Rectal smooth muscle tissue (tissue), 1 donor: Measurements from ENCODE around the gene SH3RF2.
"Not testable (repeated sequence)": the region's sequence is repeated elsewhere in the genome, so short reads cannot be mapped to it uniquely, and the experiment has no call there.

ENCODE experiments used
- H3K27ac ChIP-seq: one replicate; pipeline ENCODE4 v1.7.0; 2013; ENCODE audit warnings: low read depth, low read length, inconsistent platforms
- H3K27me3 ChIP-seq: one replicate; pipeline ENCODE4 v1.7.0; 2013; ENCODE audit warnings: low read length; ENCODE audit not compliant: control insufficient read depth, insufficient read depth
- H3K36me3 ChIP-seq: one replicate; pipeline ENCODE4 v1.7.0; 2013; ENCODE audit warnings: low read length; ENCODE audit not compliant: control insufficient read depth, insufficient read depth
- H3K4me1 ChIP-seq: one replicate; pipeline ENCODE4 v1.7.0; 2013; ENCODE audit warnings: low read length; ENCODE audit not compliant: control insufficient read depth, insufficient read depth
- H3K4me3 ChIP-seq: one replicate; pipeline ENCODE4 v1.7.0; 2013; ENCODE audit warnings: low read length
- H3K9ac ChIP-seq: one replicate; pipeline ENCODE4 v1.7.0; 2013; ENCODE audit warnings: low read length

SH3RF2 gene

GRCh38 chr5:146089287-146089686 lies 152.9 kb downstream of the SH3RF2 start:
- no peaks in the 10 kb centered on the region for H3K27me3 ChIP-seq
- H3K9ac ChIP-seq, result no peak overlapping the region
- H3K4me3 ChIP-seq, result no peak overlapping the region
- H3K4me1 ChIP-seq, result no peaks in the 10 kb centered on the region
- H3K27ac ChIP-seq, result no peak overlapping the region
- no peaks in the 10 kb centered on the region for H3K36me3 ChIP-seq

DNA sequence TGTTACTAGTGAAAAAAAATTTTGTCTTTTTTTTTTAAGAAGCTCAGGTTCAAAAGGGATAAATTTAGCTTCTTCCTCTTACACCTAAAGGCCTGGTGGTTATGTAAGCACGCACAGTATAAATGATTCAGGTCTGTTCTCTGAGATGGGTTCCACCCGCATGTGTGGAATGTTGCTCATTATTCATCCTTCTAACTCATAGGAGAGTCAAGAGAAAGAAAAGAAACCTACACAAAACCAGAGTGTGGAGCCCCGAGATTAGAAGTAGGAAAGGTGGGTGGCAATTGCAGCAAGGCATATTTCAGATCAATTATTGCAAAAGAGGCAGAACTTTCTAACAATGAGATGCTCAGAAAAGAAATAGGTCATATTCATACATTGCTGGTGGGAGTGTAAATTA lies 155.5 kb downstream of the SH3RF2 start:
- H3K4me1 ChIP-seq, result no peaks in the 10 kb centered on the region
- H3K4me3 ChIP-seq, result no peak overlapping the region
- H3K27me3 ChIP-seq, result no peaks in the 10 kb centered on the region
- H3K27ac ChIP-seq, result no peak overlapping the region
- H3K9ac ChIP-seq, result no peak overlapping the region
- no peaks in the 10 kb centered on the region for H3K36me3 ChIP-seq

GRCh38 chr5:146098047-146098446 lies 161.7 kb downstream of the SH3RF2 start:
- Histone ChIP-seq H3K4me1 (no peaks in the 10 kb centered on the region), H3K27me3 (no peaks in the 10 kb centered on the region), H3K9ac (no peak overlapping the region)

DNA sequence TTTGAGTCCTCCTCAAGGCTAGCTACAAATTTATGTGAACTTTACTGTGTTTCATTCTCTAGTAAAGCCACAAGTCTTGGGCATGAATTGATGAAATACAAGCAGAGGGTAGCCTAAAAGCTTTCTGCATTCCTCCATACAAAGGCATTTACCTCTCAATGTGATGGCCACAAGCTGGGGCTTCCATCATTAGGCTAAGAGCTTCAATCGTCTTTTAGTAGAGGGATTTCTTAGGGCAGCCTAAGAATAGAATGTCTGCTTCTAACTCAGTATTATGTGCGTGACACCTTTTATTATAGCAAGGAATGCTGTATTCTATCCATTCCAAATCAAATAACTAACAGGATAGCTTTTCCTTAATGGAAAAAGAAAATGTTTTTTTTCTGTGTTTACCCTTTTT lies 165.3 kb downstream of the SH3RF2 start:
- Histone ChIP-seq H3K9ac (no peak overlapping the region), H3K27ac (no peak overlapping the region), H3K27me3 (no peaks in the 10 kb centered on the region), H3K4me1 (no peaks in the 10 kb centered on the region), H3K36me3 (no peaks in the 10 kb centered on the region), H3K4me3 (no peak overlapping the region)

More at GRCh38 chr5:146098047-146098446, 161.7 kb downstream of the SH3RF2 start:
- Histone ChIP-seq H3K27ac (no peak overlapping the region), H3K4me3 (no peak overlapping the region), H3K36me3 (no peaks in the 10 kb centered on the region)

GRCh38 chr5:146103594-146103993 lies 167.2 kb downstream of the SH3RF2 start:
- H3K9ac ChIP-seq, result peak overlapping the region; percentile 21
- H3K4me3 ChIP-seq, result no peak overlapping the region
- H3K4me1 ChIP-seq, result no peaks in the 10 kb centered on the region
- no peak overlapping the region for H3K27ac ChIP-seq
- no peaks in the 10 kb centered on the region for H3K27me3 ChIP-seq
- no peaks in the 10 kb centered on the region for H3K36me3 ChIP-seq

GRCh38 chr5:146105477-146105876 lies 169.1 kb downstream of the SH3RF2 start, which contains the start of gene PLAC8L1:
Gene PLAC8L1 (minus strand): TSS chr5:146105577. CDS start chr5:146104311, 1,266 bp downstream.
- Histone ChIP-seq H3K4me1 (no peaks in the 10 kb centered on the region), H3K27ac (no peak within 1 kb of the TSS)

GRCh38 chr5:146107901-146108300 lies 171.5 kb downstream of the SH3RF2 start:
- Histone ChIP-seq H3K4me1 (no peaks in the 10 kb centered on the region), H3K4me3 (no peak overlapping the region), H3K9ac (no peak overlapping the region), H3K36me3 (no peaks in the 10 kb centered on the region), H3K27me3 (no peaks in the 10 kb centered on the region), H3K27ac (no peak overlapping the region)

More at GRCh38 chr5:146105477-146105876, 169.1 kb downstream of the SH3RF2 start, which contains the start of gene PLAC8L1:
- Histone ChIP-seq H3K27me3 (no peaks in the 10 kb centered on the region), H3K36me3 (no peaks in the 10 kb centered on the region), H3K4me3 (no peak within 1 kb of the TSS), H3K9ac (no peak within 1 kb of the TSS)

GRCh38 chr5:146108870-146109269 lies 172.5 kb downstream of the SH3RF2 start:
- H3K4me1 ChIP-seq, H3K4me3 ChIP-seq, H3K27me3 ChIP-seq, H3K27ac ChIP-seq, H3K9ac ChIP-seq, H3K36me3 ChIP-seq: not testable (repeated sequence)

DNA sequence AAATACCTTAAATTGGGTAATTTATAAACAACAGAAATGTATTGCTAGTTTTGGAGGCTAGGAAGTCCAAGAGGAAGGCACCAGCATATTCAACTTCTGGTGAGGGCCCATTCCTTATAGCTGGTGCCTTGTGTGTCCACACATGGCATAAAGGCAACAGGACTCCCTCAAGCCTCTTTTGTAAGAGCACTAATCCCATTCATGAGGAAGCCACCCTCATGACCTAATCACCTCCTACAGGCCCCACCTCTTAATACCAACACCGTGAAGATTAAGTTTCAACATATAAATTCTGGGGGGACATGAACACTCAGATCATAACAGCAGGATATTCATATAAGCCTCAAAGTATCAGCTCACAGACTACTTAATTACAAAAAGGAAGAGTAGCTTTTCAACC lies 173.0 kb downstream of the SH3RF2 start:
- no peaks in the 10 kb centered on the region for H3K4me1 ChIP-seq
- peaks cover 4% of the 10 kb centered on the region for H3K36me3 ChIP-seq
- H3K27ac ChIP-seq, result no peak overlapping the region
- H3K27me3 ChIP-seq, result no peaks in the 10 kb centered on the region
- H3K4me3 ChIP-seq, result no peak overlapping the region
- H3K9ac ChIP-seq, result no peak overlapping the region

- Histone ChIP-seq H3K27ac (no peak overlapping the region), H3K4me3 (no peak overlapping the region), H3K27me3 (no peaks in the 10 kb centered on the region), H3K9ac (no peak overlapping the region), H3K36me3 (peaks cover 8% of the 10 kb centered on the region), H3K4me1 (no peaks in the 10 kb centered on the region)
Observed at GRCh38 chr5:146111409-146111808, 175.0 kb downstream of the SH3RF2 start.

- peaks cover 10% of the 10 kb centered on the region for H3K36me3 ChIP-seq
- no peaks in the 10 kb centered on the region for H3K27me3 ChIP-seq
- H3K9ac ChIP-seq, result no peak overlapping the region
- no peak overlapping the region for H3K27ac ChIP-seq
- no peaks in the 10 kb centered on the region for H3K4me1 ChIP-seq
- H3K4me3 ChIP-seq, result no peak overlapping the region
Observed at GRCh38 chr5:146112476-146112875, 176.1 kb downstream of the SH3RF2 start.
